CD4-positive, alpha-beta memory T cell (primary cell): ENCODE results near the gene NTNG2. TPM values are rescaled to one million over a fixed set of nuclear protein-coding genes. Genes with fewer than 3 reads are reported as not detected.

ENCODE experiments used
- CTCF ChIA-PET: fragments of 350-600 bp; sonication (Branson Sonifier 250); formaldehyde crosslinking; loops from one replicate; lab custom pipeline; 2021; ENCODE audit warnings: inconsistent platforms; ENCODE audit not compliant: partially characterized antibody; lab: Charles Lee
- POLR2A ChIA-PET: fragments of 350-600 bp; sonication (Branson Sonifier 250); formaldehyde crosslinking; loops from one replicate; lab custom pipeline; 2021; ENCODE audit not compliant: partially characterized antibody; lab: Charles Lee
- DNase-seq, 5 donors: peaks; one replicate each; pipeline versions ENCODE4 v3.0.0 to v3.0.0-alpha.2; 2020 to 2022; ENCODE audit warnings: mixed read lengths in 1 of 5
- H3K27ac ChIP-seq: one replicate; pipeline ENCODE4 v1.7.0; 2013; ENCODE audit warnings: low read depth, low read length
- H3K27me3 ChIP-seq: 2 replicates; pipeline ENCODE4 v1.7.0; 2013; ENCODE audit warnings: mild to moderate bottlenecking, low read length, moderate library complexity; ENCODE audit not compliant: insufficient read depth
- H3K36me3 ChIP-seq: 2 replicates; pipeline ENCODE4 v1.7.0; 2013; ENCODE audit warnings: mild to moderate bottlenecking, low read length, moderate library complexity; ENCODE audit not compliant: insufficient read depth
- H3K4me1 ChIP-seq: 2 replicates; pipeline ENCODE4 v1.7.0; 2013; ENCODE audit warnings: mild to moderate bottlenecking, low read length, moderate library complexity; ENCODE audit not compliant: insufficient read depth
- H3K4me3 ChIP-seq, 2 donors: one replicate each; pipeline ENCODE4 v1.7.0; 2013; ENCODE audit warnings: low read length in 2 of 2, mild to moderate bottlenecking in 1 of 2
- H3K9me3 ChIP-seq, 2 donors: one replicate each; pipeline ENCODE4 v1.7.0; 2013; ENCODE audit warnings: low read length in 2 of 2, control low read depth in 1 of 2; ENCODE audit not compliant: control insufficient read depth in 1 of 2
- H3K27ac Mint-ChIP-seq, 7 donors: one replicate each; pipeline ENCODE4 v1.8.0; 2020 to 2021; ENCODE audit warnings: mixed read lengths in 7 of 7, mild to moderate bottlenecking in 6 of 7, inconsistent platforms in 3 of 7, moderate library complexity in 3 of 7
- H3K27me3 Mint-ChIP-seq, 2 donors: one replicate each; pipeline ENCODE4 v1.8.0; 2020 to 2021; ENCODE audit warnings: mixed read lengths in 2 of 2
- H3K36me3 Mint-ChIP-seq, 2 donors: one replicate each; pipeline ENCODE4 v1.8.0; 2020 to 2021; ENCODE audit warnings: mixed read lengths in 2 of 2, inconsistent platforms in 1 of 2, mild to moderate bottlenecking in 1 of 2
- H3K4me1 Mint-ChIP-seq, 4 donors: one replicate each; pipeline ENCODE4 v1.8.0; 2020 to 2021; ENCODE audit warnings: mixed read lengths in 4 of 4, mild to moderate bottlenecking in 1 of 4
- H3K4me3 Mint-ChIP-seq, 8 donors: one replicate each; pipeline ENCODE4 v1.8.0; 2020 to 2021; ENCODE audit warnings: mixed read lengths in 8 of 8, mild to moderate bottlenecking in 7 of 8, moderate library complexity in 6 of 8, inconsistent platforms in 3 of 8
- H3K9me3 Mint-ChIP-seq, 8 donors: one replicate each; pipeline ENCODE4 v1.8.0; 2020 to 2021; ENCODE audit warnings: mixed read lengths in 8 of 8, mild to moderate bottlenecking in 5 of 8, inconsistent platforms in 3 of 8, moderate library complexity in 1 of 8
- intact Hi-C: fragments of 100-400 bp; cut with micrococcal nuclease; formaldehyde crosslinking; loops from one replicate; pipeline ENCODE4 v1.15.1; 2023
- polyA plus RNA-seq, 2 donors: library from polyadenylated mRNA; unstranded; fragments of 300-500 nt; fragmentation: Illumina TruSeq; gene quantifications; one replicate each; pipeline ENCODE4 v1.2.3, GENCODE V29; 2021
- total RNA-seq, 2 experiments: library from RNA; stranded (reverse); gene quantifications; one replicate each; pipeline ENCODE4 v1.2.3, GENCODE V29; 2021

The NTNG2 gene, protein sequence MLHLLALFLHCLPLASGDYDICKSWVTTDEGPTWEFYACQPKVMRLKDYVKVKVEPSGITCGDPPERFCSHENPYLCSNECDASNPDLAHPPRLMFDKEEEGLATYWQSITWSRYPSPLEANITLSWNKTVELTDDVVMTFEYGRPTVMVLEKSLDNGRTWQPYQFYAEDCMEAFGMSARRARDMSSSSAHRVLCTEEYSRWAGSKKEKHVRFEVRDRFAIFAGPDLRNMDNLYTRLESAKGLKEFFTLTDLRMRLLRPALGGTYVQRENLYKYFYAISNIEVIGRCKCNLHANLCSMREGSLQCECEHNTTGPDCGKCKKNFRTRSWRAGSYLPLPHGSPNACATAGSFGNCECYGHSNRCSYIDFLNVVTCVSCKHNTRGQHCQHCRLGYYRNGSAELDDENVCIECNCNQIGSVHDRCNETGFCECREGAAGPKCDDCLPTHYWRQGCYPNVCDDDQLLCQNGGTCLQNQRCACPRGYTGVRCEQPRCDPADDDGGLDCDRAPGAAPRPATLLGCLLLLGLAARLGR
- 1 to 10 TPM; 5.9 to 8.8 TPM for total RNA-seq
- 1 to 10 TPM; 1.0 to 1.4 TPM for polyA plus RNA-seq

DNA sequence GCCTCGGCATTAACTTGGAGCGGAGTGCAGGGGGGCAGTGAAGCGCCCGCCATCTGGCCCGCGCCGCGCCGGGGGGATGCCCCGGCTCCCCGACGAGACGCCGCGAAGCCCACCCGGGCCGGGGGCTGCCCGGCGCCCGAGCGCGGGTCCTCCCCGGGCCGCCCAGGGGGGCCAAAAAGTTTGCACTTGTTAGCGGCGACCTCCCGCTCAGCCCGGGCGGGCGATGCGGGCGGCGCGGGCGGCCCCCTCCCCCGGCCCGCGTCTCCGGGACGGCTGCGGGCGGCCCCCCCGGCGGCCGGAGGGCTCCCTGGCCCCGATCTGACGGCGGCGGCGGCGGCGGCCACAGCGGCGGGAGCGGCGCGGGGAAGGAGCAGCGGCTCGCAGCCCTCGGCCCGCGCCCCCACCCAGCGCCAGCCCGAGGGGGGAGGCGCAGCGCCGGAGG lies at the start of gene NTNG2:
Gene NTNG2 (plus strand): TSS at position 316 of the 442 bp plus-strand sequence. CDS start 4,774 bp downstream, outside the sequence.
- Histone ChIP-seq H3K36me3 (no peaks in the 10 kb centered on the region), H3K4me3 (peak within 1 kb of the TSS in 1 of 2 donors; percentile 53), H3K27ac (peak within 1 kb of the TSS; percentile 19), H3K4me1 (peaks cover 15% of the 10 kb centered on the region), H3K9me3 (no peaks in the 10 kb centered on the region), H3K27me3 (peaks cover 12% of the 10 kb centered on the region)
- Mint-ChIP-seq H3K9me3 (peaks cover 0 to 5% (median 0%) of the 10 kb centered on the region in 8 donors), H3K27me3 (peaks cover 24 to 41% of the 10 kb centered on the region in 2 donors), H3K4me3 (peak within 1 kb of the TSS; percentile 93 to 100 (median 98)), H3K36me3 (peaks cover 0 to 4% of the 10 kb centered on the region in 2 donors), H3K27ac (peak within 1 kb of the TSS in 6 of 7 donors; percentile 71 to 96 (median 92)), H3K4me1 (peaks cover 5 to 15% (median 11%) of the 10 kb centered on the region in 4 donors)
- POLR2A ChIA-PET, result interaction anchor here (0.6 to 2.0 kb wide), 2 partner anchors 9 to 78 kb away, joined by 3 to 6 read pairs; no protein-coding TSS in a partner anchor
- intact Hi-C loops, result no loop called here
- CTCF ChIA-PET, result interaction anchor here (0.8 to 0.9 kb wide), 2 partner anchors 10 to 74 kb away, joined by 3 to 4 read pairs; no protein-coding TSS in a partner anchor
- DNase-seq, result no peak

DNA sequence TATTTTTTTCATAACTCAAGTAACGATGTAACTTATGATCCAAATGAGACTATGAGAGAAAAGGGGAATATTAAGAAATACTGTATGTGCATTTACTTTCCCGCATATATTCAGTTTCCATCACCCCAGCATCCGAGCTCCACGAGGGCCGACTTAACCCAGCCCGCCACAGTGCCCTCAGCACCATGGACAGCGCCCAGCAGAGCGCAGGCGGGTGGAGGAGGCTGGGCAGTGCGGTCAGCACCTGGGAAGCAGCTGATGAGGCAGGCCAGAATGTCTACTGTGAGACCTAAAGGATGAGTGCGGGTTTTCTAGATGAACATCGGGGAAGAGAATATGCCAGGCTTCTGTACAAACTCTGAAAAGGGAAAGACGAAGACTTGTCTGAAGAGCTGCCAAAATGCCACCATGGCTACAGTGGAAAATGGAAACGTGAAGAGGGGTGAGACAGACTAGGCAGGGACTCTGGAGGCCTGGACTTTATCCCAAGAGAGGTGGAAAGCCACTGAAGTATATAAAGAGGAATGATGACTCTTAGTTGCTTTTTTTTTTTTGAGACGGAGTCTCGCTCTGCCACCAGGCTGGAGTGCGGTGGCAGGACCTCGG lies 47.7 kb upstream of the NTNG2 start:
- peaks cover 0 to 3% (median 0%) of the 10 kb centered on the region in 8 donors for H3K9me3 Mint-ChIP-seq
- no peaks in the 10 kb centered on the region for H3K4me1 Mint-ChIP-seq
- intact Hi-C loops, result no loop called here
- Histone ChIP-seq H3K36me3 (no peaks in the 10 kb centered on the region), H3K27ac (no peak overlapping the region), H3K4me1 (no peaks in the 10 kb centered on the region), H3K9me3 (no peaks in the 10 kb centered on the region), H3K27me3 (no peaks in the 10 kb centered on the region), H3K4me3 (no peak overlapping the region)
- DNase-seq, result peak in 4 of 5 donors; percentile 8 to 28 (median 22)
- ChIA-PET CTCF (no interaction called here), POLR2A (no interaction called here)
- H3K27me3 Mint-ChIP-seq, result peaks cover 19 to 31% of the 10 kb centered on the region in 2 donors
- H3K27ac Mint-ChIP-seq, result no peak overlapping the region
- no peaks in the 10 kb centered on the region for H3K36me3 Mint-ChIP-seq
- H3K4me3 Mint-ChIP-seq, result no peak overlapping the region

DNA sequence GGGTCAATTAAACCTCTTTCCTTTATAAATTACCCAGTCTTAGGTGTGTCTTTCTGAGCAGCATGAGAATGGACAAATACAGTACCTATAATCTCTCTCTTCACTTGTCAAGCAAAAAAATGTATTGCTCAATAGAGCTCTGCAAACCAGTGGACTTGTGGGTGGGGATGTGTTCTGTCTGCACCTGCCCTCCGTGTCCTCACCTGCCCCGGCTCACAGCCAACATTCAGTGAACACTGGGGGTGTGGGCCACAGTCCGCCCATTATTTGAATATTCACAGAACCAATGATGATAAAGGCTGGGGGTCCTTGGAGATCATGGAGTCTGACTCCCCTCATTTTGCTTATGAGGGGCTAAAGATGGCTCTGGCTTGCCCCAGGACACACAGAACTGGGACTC lies 45.3 kb upstream of the NTNG2 start:
- POLR2A ChIA-PET, result no interaction called here

DNA sequence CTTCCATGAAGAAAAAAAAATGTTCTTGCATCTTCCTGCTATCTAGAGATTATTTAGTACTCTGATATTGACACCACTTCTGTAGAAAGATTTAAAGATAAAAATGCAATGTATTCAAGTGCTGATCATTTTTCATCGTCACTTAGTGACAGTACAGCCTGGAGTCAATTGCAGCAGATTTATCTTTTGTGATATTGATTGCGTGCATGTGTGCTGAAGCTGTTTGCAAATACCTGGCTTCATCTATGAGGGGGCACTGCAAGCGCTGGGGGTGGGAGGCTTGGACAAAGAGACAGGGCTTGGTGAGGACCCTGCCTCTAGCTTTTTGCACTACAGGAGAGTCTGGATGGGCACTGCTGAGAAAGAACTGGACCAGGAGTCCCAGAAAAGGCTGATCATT lies 44.2 kb upstream of the NTNG2 start:
- Mint-ChIP-seq H3K27ac (no peak overlapping the region), H3K9me3 (peaks cover 0 to 3% (median under 1%) of the 10 kb centered on the region in 8 donors), H3K4me3 (no peak overlapping the region), H3K4me1 (no peaks in the 10 kb centered on the region), H3K36me3 (no peaks in the 10 kb centered on the region), H3K27me3 (peaks cover 19 to 22% of the 10 kb centered on the region in 2 donors)
- Histone ChIP-seq H3K27ac (no peak overlapping the region), H3K4me3 (no peak overlapping the region), H3K36me3 (no peaks in the 10 kb centered on the region), H3K9me3 (no peaks in the 10 kb centered on the region), H3K4me1 (no peaks in the 10 kb centered on the region), H3K27me3 (peaks cover 8% of the 10 kb centered on the region)
- DNase-seq, result no peak
- intact Hi-C loops, result no loop called here
- ChIA-PET CTCF (no interaction called here), POLR2A (no interaction called here)

More for the DNA sequence above, 45.3 kb upstream of the NTNG2 start:
- H3K36me3 ChIP-seq, result no peaks in the 10 kb centered on the region
- H3K36me3 Mint-ChIP-seq, result no peaks in the 10 kb centered on the region
- no peaks in the 10 kb centered on the region for H3K4me1 Mint-ChIP-seq
- H3K27me3 Mint-ChIP-seq, result peaks cover 17 to 31% of the 10 kb centered on the region in 2 donors
- peaks cover 8% of the 10 kb centered on the region for H3K27me3 ChIP-seq
- CTCF ChIA-PET, result no interaction called here
- no peak for DNase-seq
- intact Hi-C loops, result no loop called here
- no peaks in the 10 kb centered on the region for H3K9me3 ChIP-seq
- H3K4me3 Mint-ChIP-seq, result no peak overlapping the region
- H3K27ac ChIP-seq, result no peak overlapping the region
- H3K4me3 ChIP-seq, result no peak overlapping the region
- H3K4me1 ChIP-seq, result no peaks in the 10 kb centered on the region
- H3K9me3 Mint-ChIP-seq, result peaks cover 0 to 3% (median under 1%) of the 10 kb centered on the region in 8 donors
- no peak overlapping the region for H3K27ac Mint-ChIP-seq

DNA sequence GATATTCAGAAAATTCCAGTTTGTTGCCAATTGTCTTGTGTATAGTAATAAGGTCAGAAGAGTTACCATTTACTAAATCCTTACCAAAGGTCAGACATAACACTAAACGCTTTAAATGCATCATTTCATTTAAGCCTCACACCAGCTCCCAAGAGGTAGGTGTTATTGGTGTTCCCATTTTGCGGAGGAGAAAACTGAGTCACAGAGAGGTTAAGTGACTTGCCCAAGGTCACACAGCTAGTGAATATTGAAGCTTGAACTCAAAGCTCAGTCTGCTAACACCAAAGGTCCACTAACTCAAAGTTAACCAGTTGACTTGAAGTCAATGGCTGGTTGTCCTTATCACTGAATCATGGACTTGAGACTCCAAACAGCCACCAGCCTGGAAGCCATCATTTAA lies 40.8 kb upstream of the NTNG2 start:
- ChIA-PET CTCF (no interaction called here), POLR2A (no interaction called here)
- H3K27ac Mint-ChIP-seq, result no peak overlapping the region
- Histone ChIP-seq H3K27me3 (peaks cover 8% of the 10 kb centered on the region), H3K9me3 (no peaks in the 10 kb centered on the region), H3K27ac (no peak overlapping the region), H3K4me1 (peaks cover 2% of the 10 kb centered on the region), H3K36me3 (no peaks in the 10 kb centered on the region), H3K4me3 (no peak overlapping the region)
- peaks cover 3 to 5% (median 3%) of the 10 kb centered on the region in 4 donors for H3K4me1 Mint-ChIP-seq
- H3K36me3 Mint-ChIP-seq, result no peaks in the 10 kb centered on the region
- intact Hi-C loops, result no loop called here
- DNase-seq, result no peak
- H3K4me3 Mint-ChIP-seq, result no peak overlapping the region
- peaks cover 28 to 35% of the 10 kb centered on the region in 2 donors for H3K27me3 Mint-ChIP-seq
- peaks cover 0 to 2% (median 0%) of the 10 kb centered on the region in 8 donors for H3K9me3 Mint-ChIP-seq

DNA sequence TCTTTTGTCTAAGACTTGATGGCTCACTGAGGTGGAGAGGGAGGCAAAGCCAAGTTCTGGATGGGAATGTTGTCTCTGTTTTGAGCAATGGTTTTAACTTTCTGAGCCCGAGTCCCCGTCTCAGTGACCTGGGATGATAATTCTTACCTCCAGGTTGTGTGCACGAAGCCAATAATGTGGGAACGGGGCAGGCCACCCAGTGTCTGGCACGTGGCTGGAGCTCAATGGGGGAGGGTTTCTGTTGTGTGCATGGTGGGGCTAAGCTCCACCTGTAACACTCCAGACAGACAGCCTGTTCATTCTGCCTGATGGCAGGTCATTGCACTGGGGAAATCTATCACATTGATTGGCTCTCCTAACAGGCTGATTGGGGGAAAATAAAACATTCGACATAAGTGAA lies 37.1 kb upstream of the NTNG2 start:
- POLR2A ChIA-PET, result no interaction called here
- DNase-seq, result no peak
- no peak overlapping the region for H3K27ac Mint-ChIP-seq
- H3K9me3 Mint-ChIP-seq, result peaks cover 0 to 1% (median 0%) of the 10 kb centered on the region in 8 donors
- Histone ChIP-seq H3K36me3 (no peaks in the 10 kb centered on the region), H3K27ac (no peak overlapping the region), H3K4me1 (peaks cover 13% of the 10 kb centered on the region), H3K27me3 (peaks cover 12% of the 10 kb centered on the region), H3K9me3 (no peaks in the 10 kb centered on the region), H3K4me3 (no peak overlapping the region)
- intact Hi-C loops, result no loop called here
- CTCF ChIA-PET, result no interaction called here
- H3K36me3 Mint-ChIP-seq, result no peaks in the 10 kb centered on the region
- peaks cover 7 to 15% (median 12%) of the 10 kb centered on the region in 4 donors for H3K4me1 Mint-ChIP-seq
- H3K4me3 Mint-ChIP-seq, result no peak overlapping the region
- peaks cover 37 to 40% of the 10 kb centered on the region in 2 donors for H3K27me3 Mint-ChIP-seq

DNA sequence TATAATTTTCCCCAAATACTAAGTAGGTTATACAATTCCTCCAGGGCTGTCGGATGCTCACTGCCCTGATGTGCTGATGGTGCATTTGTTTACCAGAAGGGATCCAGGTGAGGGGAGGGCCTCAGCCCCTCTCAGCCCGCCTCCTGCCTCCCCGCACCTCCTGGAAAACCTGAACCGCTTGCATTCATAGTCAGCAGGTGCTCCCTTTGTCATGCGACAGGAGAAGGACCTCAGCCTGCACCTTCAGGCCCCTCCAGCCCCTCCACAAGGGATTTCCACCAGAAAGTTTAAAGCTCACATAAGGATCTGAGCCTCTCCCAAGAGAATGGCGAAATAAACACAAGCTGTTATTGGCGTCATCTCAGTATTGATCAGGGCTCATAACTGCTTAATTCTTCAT lies 36.5 kb upstream of the NTNG2 start:
- Histone ChIP-seq H3K4me3 (no peak overlapping the region), H3K36me3 (no peaks in the 10 kb centered on the region), H3K27me3 (peaks cover 6% of the 10 kb centered on the region), H3K27ac (no peak overlapping the region), H3K4me1 (peaks cover 13% of the 10 kb centered on the region), H3K9me3 (no peaks in the 10 kb centered on the region)
- no peaks in the 10 kb centered on the region for H3K9me3 Mint-ChIP-seq
- no peak overlapping the region for H3K27ac Mint-ChIP-seq
- peaks cover 7 to 15% (median 12%) of the 10 kb centered on the region in 4 donors for H3K4me1 Mint-ChIP-seq
- CTCF ChIA-PET, result no interaction called here
- peaks cover 40 to 41% of the 10 kb centered on the region in 2 donors for H3K27me3 Mint-ChIP-seq
- intact Hi-C loops, result no loop called here
- no peak for DNase-seq
- POLR2A ChIA-PET, result no interaction called here
- H3K36me3 Mint-ChIP-seq, result no peaks in the 10 kb centered on the region
- peak overlapping the region in 1 of 8 donors; percentile 1 for H3K4me3 Mint-ChIP-seq
